NCI-H2029 treated with DMSO at 0.1 percent for 48 hours (cell line): ENCODE results near the gene TSPAN1.

ENCODE experiments used
- DNase-seq: peaks from one replicate; lab custom pipeline; 2025; lab: John Stamatoyannopoulos, UW

TSPAN1 gene

GRCh38 chr1:46187106-46187869 lies 12.4 kb downstream of the TSPAN1 start:
- peak; percentile 96 for DNase-seq

- no peak for DNase-seq
These were observed 13.6 kb downstream of the TSPAN1 start for GRCh38 chr1:46188295-46189030.

DNA sequence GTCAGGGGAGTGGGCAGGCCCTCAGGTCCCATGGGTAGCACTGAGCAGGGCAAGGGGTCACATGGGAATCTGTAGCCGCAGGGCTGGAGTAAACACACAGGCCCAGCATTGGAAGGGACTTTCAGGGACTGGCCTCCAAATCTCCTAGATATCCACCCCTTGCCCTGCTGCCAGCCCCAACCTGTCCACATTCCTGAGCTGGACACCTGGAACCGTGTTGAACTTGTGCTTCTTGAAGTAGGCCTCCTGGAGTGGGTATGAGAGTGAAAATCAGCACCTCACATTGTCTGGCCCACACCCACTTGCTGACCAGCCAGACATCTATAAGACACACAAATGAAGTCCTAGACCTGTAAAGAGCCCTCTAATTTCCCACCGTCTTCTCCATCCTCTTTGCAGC lies 15.7 kb downstream of the TSPAN1 start:
- DNase-seq = no peak

DNA sequence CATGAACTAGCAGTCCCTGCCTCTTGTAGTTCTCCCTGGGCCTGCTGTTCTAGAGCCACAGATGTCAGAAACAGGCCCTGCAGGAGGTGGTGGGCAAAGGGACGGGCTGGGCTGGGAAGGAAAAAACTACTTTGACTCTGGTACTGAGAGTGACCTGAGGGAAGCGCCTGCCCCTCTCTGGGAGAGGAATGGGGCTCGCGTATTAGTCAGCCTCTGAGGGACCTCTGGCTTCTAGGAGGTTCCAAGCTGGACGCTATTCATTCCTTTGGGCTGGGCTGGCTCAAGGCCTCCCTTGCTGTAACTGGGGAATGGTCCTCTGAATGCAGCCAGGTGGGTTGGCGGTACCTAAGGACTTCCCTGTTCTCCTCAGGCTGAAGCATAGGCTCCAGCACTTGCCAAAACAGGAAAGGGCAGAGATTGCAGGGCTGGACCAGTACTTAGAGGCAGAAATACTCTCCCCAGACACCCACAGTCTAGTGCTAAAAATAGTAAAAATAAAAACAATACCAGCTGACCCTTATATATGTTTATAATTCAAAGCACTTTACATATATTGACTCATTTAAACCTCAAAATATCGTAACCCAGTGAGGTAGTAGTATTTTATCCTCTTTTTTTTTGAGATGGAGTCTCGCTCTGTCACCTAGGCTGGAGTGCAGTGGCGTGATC lies 16.3 kb downstream of the TSPAN1 start:
- no peak for DNase-seq

GRCh38 chr1:46192171-46192570 lies 17.3 kb downstream of the TSPAN1 start:
- DNase-seq = no peak

GRCh38 chr1:46193285-46193684 lies 18.4 kb downstream of the TSPAN1 start:
- no peak for DNase-seq

DNA sequence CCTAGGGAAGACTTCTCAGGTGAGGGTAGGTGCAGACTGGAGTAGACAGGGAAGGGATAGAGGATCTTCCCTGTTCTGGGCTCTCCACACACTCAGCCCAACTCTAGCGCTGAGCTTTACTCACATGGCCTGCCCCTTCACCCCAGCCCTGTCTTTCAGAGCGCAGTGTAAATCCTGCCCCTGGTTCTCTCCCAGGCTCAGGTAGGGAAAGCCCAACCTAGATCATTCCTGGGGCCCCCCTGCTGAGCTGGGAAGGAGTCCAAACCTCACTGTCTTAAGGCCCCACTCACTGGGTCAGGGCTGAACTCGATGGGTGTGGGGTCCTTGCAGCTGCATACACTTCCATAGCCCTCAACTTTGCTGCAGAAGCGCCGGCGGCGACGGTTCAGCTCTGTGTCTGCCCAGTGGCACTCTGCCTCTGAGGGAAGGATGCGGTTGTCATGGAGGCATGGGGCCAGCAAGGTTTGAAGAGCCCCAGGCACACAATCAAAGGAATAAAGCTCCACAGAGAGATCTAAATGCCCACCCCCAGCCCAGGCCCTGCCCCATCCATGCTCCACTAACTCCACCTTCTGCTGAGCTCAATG lies 19.2 kb downstream of the TSPAN1 start:
- DNase-seq = no peak

DNA sequence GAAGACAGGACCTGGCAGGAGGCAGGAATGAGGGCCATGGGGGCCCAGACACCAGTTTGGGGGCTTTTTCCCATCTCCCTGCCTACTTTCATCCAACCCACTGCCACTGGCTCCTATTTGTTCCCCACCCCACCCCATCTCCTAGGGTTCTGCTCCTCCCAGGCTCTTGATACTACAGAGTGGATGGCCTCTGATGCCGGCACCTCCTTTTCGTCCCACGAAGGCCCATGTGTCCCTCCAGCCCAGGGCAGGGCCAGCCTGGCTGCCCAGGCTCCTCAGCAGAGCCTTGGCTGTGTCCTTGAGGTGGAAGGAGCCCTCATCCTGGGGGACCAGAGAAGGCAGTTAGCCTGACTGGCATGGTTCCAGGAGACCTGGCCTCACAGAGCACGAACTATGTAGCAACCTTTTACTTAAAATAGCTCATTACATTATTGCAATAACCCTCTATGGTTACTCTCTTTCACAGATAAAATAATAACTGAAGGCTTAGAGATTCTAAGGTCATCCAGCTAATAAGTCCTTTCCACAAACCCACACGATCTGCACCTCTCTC lies 19.8 kb downstream of the TSPAN1 start:
- no peak for DNase-seq

DNA sequence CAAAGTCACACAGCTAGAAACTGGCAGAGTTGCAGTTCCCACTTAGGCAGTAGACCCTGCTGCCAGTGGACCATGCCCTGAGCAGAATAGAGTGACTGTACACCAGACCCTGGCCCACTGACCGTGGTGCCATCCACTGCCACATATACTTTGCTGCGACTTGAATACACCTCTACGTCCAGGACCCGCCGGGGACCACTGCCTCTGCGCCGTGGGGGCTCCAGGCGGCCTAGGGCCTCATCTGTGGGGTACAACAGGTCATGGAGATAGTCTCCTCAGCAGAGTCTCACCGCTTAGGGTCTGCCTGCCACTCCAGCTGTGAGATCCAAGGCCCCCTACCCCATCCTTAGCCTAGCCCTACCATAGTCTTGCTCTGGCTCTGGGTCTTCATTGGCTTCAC lies 21.7 kb downstream of the TSPAN1 start:
- DNase-seq = no peak

- DNase-seq = no peak
These were observed 22.7 kb downstream of the TSPAN1 start for GRCh38 chr1:46197560-46197963.

GRCh38 chr1:46197964-46198811 lies 23.3 kb downstream of the TSPAN1 start, which contains the start of gene POMGNT1:
POMGNT1 (minus strand) TSS chr1:46198434; CDS start chr1:46197821, 613 bp downstream.
- DNase-seq = peak; percentile 49

DNA sequence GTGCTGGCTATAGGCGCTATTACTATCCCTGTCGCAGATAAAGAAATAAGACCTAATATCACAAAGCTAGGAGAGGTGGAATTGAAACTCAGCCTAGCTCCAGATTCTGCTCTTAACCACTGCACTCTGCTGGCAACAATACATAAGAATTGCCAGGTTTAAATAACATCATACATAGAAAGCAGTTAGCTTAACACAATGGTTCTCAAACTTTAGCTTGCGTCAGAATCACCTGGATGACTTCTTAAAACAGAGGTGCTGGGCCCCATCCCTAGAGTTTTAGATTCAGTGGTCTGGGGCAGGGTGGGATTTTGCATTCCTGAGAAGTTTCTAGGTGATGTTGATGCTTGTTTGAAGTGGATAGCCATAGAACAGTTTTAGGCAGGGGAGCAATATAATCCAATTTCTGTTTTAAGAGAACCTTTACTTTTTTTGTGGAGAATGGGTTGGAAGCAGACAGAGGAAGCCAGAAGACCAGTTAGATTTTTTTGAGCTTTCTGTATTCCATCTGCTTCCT lies 24.4 kb downstream of the TSPAN1 start:
- no peak for DNase-seq

DNA sequence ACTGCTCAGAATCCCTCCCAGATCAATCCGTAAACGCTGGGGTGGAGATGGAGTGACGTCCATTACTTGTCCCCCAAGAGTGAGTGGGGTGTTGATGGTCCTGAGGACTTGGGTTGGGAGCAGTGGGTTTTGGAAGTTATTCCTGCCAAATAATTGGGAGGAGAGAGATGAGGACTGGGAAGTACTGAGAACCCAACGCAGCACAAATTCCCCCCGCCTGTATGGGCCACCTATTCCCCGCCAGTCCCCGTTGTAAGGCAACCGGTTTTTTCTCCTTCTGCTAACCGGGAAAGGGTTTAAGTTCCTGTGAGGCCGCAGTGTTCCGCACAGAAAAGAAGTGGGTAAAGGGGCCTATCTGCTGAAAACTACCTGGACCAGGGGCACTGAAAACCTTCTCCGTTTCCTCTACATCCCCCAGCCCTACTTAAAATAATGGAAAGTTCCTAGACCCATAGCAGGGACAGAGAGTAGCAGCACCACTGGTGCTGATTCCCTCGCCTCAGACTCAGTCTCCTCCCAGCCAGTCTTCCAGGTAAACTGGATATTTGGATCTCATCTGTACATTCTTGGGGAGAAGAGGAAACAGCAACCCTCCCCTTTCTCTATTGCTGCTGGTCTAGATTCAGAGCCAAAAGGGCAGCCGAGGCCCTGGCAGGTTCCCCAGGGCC lies 29.0 kb downstream of the TSPAN1 start:
- no peak for DNase-seq

DNA sequence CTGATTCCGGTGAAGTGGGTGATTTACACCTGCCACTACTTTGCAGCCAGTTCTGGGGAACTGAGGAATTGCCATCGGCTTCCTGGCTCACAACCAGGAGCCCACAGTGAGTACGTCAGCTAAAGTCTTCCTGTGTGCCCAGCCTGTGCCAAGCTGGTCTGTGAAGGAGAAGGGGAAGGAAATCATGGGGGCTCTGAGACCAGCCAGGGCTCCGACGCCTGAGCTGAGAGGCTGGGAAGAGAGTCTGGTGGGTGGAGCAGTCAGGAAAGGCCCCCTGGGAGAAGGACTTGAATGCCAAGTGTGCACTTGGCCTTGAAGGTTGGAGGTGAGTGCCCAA lies 29.5 kb downstream of the TSPAN1 start:
- peak; percentile 44 for DNase-seq

DNA sequence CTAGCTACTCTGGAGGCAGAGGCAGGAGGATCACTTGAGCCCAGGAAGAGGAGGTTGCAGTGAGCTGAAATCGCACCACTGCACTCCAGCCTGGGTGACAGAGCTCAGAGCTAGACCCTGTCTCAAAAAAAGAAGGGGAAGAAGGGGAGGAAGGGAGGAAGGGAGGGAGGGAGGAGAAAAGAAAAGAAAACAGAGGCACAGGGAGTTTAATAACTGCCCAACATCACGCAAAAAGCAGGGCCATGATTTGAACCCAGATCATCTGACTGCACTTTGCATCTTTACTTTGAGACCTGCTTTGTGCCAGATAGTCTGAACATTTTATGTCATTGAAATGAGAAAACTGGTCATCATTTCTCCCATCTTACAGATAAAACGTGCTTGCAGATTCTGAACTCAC lies 30.3 kb downstream of the TSPAN1 start:
- DNase-seq = no peak

GRCh38 chr1:46205791-46206190 lies 30.9 kb downstream of the TSPAN1 start:
- DNase-seq = no peak

DNA sequence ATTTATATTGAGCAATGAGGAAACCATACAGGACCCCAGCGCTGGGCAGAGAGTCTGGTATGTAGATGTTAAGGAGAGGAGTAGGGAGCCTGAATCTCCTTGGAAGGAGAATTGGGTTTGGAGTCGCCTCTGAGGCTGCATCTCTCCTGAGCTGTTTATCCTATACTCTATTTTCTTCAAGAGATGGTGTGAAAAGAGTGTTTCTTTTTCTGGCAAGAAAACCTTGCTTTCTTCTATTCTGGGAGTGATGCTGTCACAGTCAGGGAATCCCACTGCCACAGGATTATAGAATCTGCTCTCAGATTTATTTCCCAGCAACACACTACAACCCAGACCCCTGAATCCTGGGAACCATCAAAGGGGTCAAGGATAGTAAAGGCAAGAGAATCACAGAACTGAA lies 31.5 kb downstream of the TSPAN1 start:
- DNase-seq = no peak

GRCh38 chr1:46210561-46210960 lies 35.7 kb downstream of the TSPAN1 start:
- DNase-seq = no peak

- DNase-seq = no peak
These were observed 36.2 kb downstream of the TSPAN1 start for GRCh38 chr1:46211051-46211450.

DNA sequence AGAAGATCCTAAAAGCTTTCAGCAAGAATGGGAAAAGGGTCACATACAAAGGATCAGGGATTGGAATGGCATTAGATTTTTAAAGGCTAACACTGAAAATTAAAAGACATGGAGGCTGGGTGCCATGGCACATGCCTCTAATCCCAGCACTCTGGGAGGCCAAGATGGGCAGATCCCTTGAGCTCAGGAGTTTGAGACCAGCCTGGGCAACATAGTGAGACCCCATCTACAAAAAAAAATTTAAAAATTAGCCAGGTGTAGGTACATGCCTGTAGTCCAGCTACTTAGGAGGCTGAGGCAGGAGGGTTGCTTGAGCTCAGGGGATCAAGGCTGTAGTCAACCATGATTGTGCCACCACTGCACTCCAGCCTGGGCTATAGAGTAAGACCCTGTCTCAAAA lies 40.6 kb downstream of the TSPAN1 start:
- no peak for DNase-seq

GRCh38 chr1:46218443-46218842 lies 43.6 kb downstream of the TSPAN1 start:
- no peak for DNase-seq
